Effector memory CD8-positive, alpha-beta T cell (primary cell): ENCODE measurements around the gene SHC3.

Experiments
- ATAC-seq: fragments of 150-1000 bp; cut with Tn5 transposase; replicated peaks from 2 replicates; pipeline ENCODE4 v1.10.0; 2021; ENCODE audit warnings: mild to moderate bottlenecking, moderate library complexity
- DNase-seq, 3 experiments: peaks; one replicate each; pipeline ENCODE4 v3.0.0; 2021
- H3K27ac Mint-ChIP-seq, 2 donors: one replicate each; pipeline ENCODE4 v1.8.0; 2022; ENCODE audit warnings: mild to moderate bottlenecking in 2 of 2, mixed read lengths in 2 of 2, moderate library complexity in 2 of 2
- H3K27me3 Mint-ChIP-seq, 2 donors: one replicate each; pipeline ENCODE4 v1.8.0; 2022; ENCODE audit warnings: mixed read lengths in 2 of 2
- H3K36me3 Mint-ChIP-seq: one replicate; pipeline ENCODE4 v1.8.0; 2022; ENCODE audit warnings: mild to moderate bottlenecking, moderate library complexity, mixed read lengths; ENCODE audit not compliant: insufficient read depth
- H3K4me1 Mint-ChIP-seq, 2 donors: one replicate each; pipeline ENCODE4 v1.8.0; 2022; ENCODE audit warnings: low read depth in 2 of 2, mixed read lengths in 2 of 2
- H3K4me3 Mint-ChIP-seq, 2 donors: one replicate each; pipeline ENCODE4 v1.8.0; 2022; ENCODE audit warnings: mild to moderate bottlenecking in 2 of 2, mixed read lengths in 2 of 2, moderate library complexity in 2 of 2
- H3K9me3 Mint-ChIP-seq, 2 donors: one replicate each; pipeline ENCODE4 v1.8.0; 2022; ENCODE audit warnings: mixed read lengths in 2 of 2

SHC3 gene

GRCh38 chr9:88974641-88975040 lies 204.0 kb downstream of the SHC3 start:
- no peak for DNase-seq
- Mint-ChIP-seq H3K27ac (no peak overlapping the region), H3K27me3 (peaks cover 8 to 15% of the 10 kb centered on the region in 2 donors), H3K9me3 (no peaks in the 10 kb centered on the region), H3K4me3 (no peak overlapping the region), H3K36me3 (no peaks in the 10 kb centered on the region), H3K4me1 (no peaks in the 10 kb centered on the region)
- no peak for ATAC-seq

- H3K27me3 Mint-ChIP-seq: peaks cover 8 to 26% of the 10 kb centered on the region in 2 donors
- no peaks in the 10 kb centered on the region for H3K36me3 Mint-ChIP-seq
- no peak overlapping the region for H3K4me3 Mint-ChIP-seq
- DNase-seq: no peak
- no peaks in the 10 kb centered on the region for H3K9me3 Mint-ChIP-seq
- no peak for ATAC-seq
- no peak overlapping the region for H3K27ac Mint-ChIP-seq
- no peaks in the 10 kb centered on the region for H3K4me1 Mint-ChIP-seq
Observed at GRCh38 chr9:88973281-88974045, 205.2 kb downstream of the SHC3 start.

DNA sequence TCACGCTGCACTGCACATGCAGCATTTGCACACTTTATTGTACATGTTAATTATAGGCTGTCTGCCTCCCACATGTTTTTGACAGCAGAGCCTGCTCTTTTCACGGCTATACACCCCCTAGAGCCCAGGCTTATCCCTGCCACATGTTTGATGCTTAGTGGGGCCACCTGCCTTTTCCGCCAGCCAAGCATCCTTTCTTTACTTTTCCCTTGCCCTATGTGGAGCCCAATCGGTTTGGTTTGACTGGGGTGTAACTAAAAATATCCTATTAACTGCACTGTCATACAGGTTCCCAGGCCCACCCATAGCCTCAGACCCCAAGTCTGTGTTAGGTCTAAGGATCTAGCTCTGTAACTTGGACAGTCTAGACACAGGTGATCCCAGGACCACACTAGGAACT lies 206.2 kb downstream of the SHC3 start:
- Mint-ChIP-seq H3K36me3 (no peaks in the 10 kb centered on the region), H3K9me3 (no peaks in the 10 kb centered on the region), H3K4me1 (no peaks in the 10 kb centered on the region), H3K4me3 (no peak overlapping the region), H3K27me3 (peaks cover 8 to 27% of the 10 kb centered on the region in 2 donors), H3K27ac (no peak overlapping the region)
- ATAC-seq (no peak), DNase-seq (no peak)

DNA sequence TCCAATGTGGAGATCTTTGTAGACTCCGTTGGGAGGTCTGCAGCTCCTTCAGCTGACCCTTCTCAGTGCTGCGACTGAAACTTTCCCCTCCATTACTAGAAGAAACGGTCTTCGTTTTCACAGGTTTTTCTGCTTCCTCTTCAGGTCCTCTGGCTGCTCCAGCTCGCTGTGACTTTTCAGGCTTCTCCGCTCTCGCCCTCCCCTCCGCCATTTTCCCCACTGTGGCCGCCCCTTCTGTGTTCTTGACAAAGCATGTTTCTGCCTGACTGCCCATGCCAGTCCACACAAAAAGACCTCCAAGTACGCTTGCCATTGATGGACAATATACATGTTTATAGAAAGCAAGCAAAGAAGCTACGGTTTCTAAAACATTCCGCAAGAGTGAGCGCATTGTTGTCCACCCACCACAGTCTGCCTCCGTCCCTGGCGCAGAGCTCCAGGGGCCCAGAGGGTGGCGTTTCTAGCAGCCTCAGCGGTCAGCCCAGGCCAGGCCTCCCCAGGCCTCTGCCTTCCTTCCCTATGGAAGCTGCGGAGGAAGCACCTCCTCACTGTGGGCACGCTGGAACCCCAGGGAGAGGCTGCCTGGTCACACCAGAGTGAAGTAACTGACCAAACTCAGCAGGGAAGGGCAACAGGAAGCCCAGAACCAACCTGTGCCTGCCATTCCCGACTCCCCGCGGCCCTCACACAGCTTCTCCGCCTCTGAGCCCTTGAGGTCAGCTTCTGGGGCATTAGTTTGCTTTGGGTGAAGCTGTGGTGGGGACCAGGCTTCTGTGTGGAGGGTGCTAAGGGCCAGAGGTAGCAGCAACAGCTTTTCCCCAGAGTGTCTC lies 207.3 kb downstream of the SHC3 start:
- H3K4me1 Mint-ChIP-seq: no peaks in the 10 kb centered on the region
- no peak for ATAC-seq
- H3K9me3 Mint-ChIP-seq: no peaks in the 10 kb centered on the region
- no peak overlapping the region for H3K27ac Mint-ChIP-seq
- no peaks in the 10 kb centered on the region for H3K36me3 Mint-ChIP-seq
- peaks cover under 1 to 23% of the 10 kb centered on the region in 2 donors for H3K27me3 Mint-ChIP-seq
- no peak for DNase-seq
- no peak overlapping the region for H3K4me3 Mint-ChIP-seq

- no peak overlapping the region for H3K27ac Mint-ChIP-seq
- no peaks in the 10 kb centered on the region for H3K36me3 Mint-ChIP-seq
- H3K4me1 Mint-ChIP-seq: no peaks in the 10 kb centered on the region
- no peaks in the 10 kb centered on the region for H3K9me3 Mint-ChIP-seq
- DNase-seq (no peak), ATAC-seq (no peak)
- no peak overlapping the region for H3K4me3 Mint-ChIP-seq
- peaks cover 0 to 23% of the 10 kb centered on the region in 2 donors for H3K27me3 Mint-ChIP-seq
Observed at GRCh38 chr9:88969646-88970373, 208.8 kb downstream of the SHC3 start.

- DNase-seq (no peak), ATAC-seq (no peak)
- no peak overlapping the region for H3K27ac Mint-ChIP-seq
- no peaks in the 10 kb centered on the region for H3K36me3 Mint-ChIP-seq
- H3K27me3 Mint-ChIP-seq: peaks cover 0 to 23% of the 10 kb centered on the region in 2 donors
- no peaks in the 10 kb centered on the region for H3K9me3 Mint-ChIP-seq
- no peaks in the 10 kb centered on the region for H3K4me1 Mint-ChIP-seq
- no peak overlapping the region for H3K4me3 Mint-ChIP-seq
Observed at GRCh38 chr9:88968799-88969198, 209.8 kb downstream of the SHC3 start.

DNA sequence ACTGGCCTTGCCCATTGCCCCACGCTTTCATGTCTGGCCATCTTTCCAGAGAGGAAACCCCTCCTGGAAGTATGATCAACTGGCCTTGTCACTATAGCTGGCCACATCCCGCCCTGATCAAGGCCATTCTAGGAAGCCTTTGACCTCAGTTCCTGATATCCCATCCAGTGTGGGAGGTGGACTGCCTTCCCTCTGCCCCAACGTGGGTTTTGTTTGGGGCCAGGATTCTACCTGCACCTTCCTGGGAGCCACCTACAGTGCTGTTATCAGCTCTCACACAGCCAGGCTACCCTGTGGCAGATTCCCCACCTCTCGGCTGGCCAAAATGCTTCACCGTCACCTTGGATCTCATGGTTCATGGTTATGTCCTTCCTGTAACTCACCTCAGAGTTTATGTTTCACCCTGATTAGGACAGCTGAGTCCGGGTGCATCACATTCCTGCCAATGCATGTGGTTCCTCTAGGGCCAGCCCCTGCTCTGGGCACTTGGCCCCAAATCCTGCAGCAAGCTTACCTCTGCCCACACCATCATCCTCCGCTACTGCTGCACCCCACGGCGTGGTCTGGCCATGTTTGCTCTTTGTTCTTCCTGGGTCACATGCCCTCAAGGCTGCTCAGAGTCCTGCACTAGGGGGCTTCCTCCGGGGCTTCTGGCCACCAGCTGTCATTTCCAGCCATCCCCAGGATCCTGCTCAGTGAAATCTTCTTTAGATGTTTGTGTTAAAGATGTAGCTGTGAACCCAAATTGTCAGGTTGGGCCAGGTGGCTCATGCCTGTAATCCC lies 211.5 kb downstream of the SHC3 start:
- no peaks in the 10 kb centered on the region for H3K4me1 Mint-ChIP-seq
- H3K36me3 Mint-ChIP-seq: no peaks in the 10 kb centered on the region
- H3K27ac Mint-ChIP-seq: no peak overlapping the region
- DNase-seq (no peak), ATAC-seq (no peak)
- H3K27me3 Mint-ChIP-seq: peaks cover 0 to 32% of the 10 kb centered on the region in 2 donors
- H3K9me3 Mint-ChIP-seq: no peaks in the 10 kb centered on the region
- no peak overlapping the region for H3K4me3 Mint-ChIP-seq

GRCh38 chr9:88965473-88965872 lies 213.1 kb downstream of the SHC3 start:
- Mint-ChIP-seq H3K27ac (no peak overlapping the region), H3K27me3 (peaks cover 0 to 42% of the 10 kb centered on the region in 2 donors), H3K4me1 (no peaks in the 10 kb centered on the region), H3K4me3 (no peak overlapping the region), H3K36me3 (no peaks in the 10 kb centered on the region), H3K9me3 (no peaks in the 10 kb centered on the region)
- no peak for DNase-seq
- ATAC-seq: no peak

DNA sequence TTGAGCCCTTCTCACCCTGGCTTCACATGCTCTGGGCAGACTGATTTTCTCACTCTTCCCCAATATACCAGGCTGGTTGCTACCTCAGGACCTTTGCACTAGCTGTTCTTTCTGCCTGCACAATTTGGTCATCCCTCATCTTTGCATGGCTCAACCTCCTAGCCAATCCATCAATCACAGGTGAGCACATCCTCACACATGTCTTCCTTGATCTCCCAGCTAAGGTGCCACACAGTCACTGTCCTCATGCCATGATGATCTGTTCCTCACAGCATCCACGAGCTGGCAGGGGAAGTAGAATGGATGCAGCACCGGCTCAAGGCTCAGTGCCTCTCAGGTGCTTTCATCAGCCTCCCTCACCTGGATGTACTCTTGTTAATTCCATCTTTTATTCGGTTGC lies 218.0 kb downstream of the SHC3 start:
- H3K27me3 Mint-ChIP-seq: peaks cover 0 to 52% of the 10 kb centered on the region in 2 donors
- ATAC-seq: no peak
- no peak for DNase-seq
- no peak overlapping the region for H3K4me3 Mint-ChIP-seq
- no peak overlapping the region for H3K27ac Mint-ChIP-seq
- no peaks in the 10 kb centered on the region for H3K9me3 Mint-ChIP-seq
- no peaks in the 10 kb centered on the region for H3K36me3 Mint-ChIP-seq
- no peaks in the 10 kb centered on the region for H3K4me1 Mint-ChIP-seq

GRCh38 chr9:88959727-88960469 lies 218.7 kb downstream of the SHC3 start:
- H3K27ac Mint-ChIP-seq: no peak overlapping the region
- no peak for ATAC-seq
- peaks cover 0 to 59% of the 10 kb centered on the region in 2 donors for H3K27me3 Mint-ChIP-seq
- H3K4me1 Mint-ChIP-seq: no peaks in the 10 kb centered on the region
- H3K36me3 Mint-ChIP-seq: no peaks in the 10 kb centered on the region
- H3K4me3 Mint-ChIP-seq: no peak overlapping the region
- H3K9me3 Mint-ChIP-seq: no peaks in the 10 kb centered on the region
- DNase-seq: no peak

DNA sequence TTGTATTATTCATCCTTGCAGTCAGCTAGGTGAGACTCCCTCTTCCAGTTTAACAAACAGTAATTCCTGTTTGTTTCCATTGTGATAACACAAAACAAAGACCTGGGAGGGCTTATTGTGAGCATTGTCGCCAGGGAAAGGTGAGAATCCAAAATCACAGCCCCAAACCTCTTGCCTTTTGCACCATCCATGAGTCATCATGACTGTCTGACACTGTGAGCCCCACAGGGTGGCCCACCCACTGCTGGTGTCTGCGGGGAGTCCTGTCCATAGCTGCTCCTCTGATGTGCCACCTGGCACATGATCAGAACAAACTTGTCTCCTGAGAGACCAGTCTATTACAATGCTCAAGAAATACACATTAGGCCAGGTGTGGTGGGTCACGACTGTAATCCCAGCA lies 221.1 kb downstream of the SHC3 start:
- no peak for DNase-seq
- Mint-ChIP-seq H3K36me3 (no peaks in the 10 kb centered on the region), H3K4me1 (peaks cover 0 to 4% of the 10 kb centered on the region in 2 donors), H3K27me3 (peaks cover 10 to 74% of the 10 kb centered on the region in 2 donors), H3K4me3 (no peak overlapping the region), H3K27ac (no peak overlapping the region), H3K9me3 (no peaks in the 10 kb centered on the region)
- no peak for ATAC-seq
